HepG2 (cell line): ENCODE data around the gene CEP68. TPM values are rescaled to one million over a fixed set of nuclear protein-coding genes. Genes with fewer than 3 reads are reported as not detected.
A peak's percentile ranks its signal among the peaks of the same experiment; 100 is the strongest.

ENCODE experiments used
- CAMTA2 ChIP-seq: sonication (generic); formaldehyde crosslinking; IDR thresholded peaks from 2 replicates; pipeline ENCODE4 v1.4.0; 2020; ENCODE audit warnings: mild to moderate bottlenecking, missing genetic modification reagents, borderline replicate concordance
- CBX1 ChIP-seq: IDR thresholded peaks from one replicate; pipeline ENCODE4 v1.6.1; 2016; ENCODE audit warnings: antibody characterized with exemption, low read depth
- HCFC1 ChIP-seq: fragments of 150-350 bp; IDR thresholded peaks from 2 replicates; pipeline ENCODE4 v1.6.1; 2014; ENCODE audit warnings: low read depth, low read length
- HDAC1 ChIP-seq: sonication (generic); formaldehyde crosslinking; IDR thresholded peaks from 2 replicates; pipeline ENCODE4 v1.5.1; 2020; ENCODE audit warnings: mild to moderate bottlenecking, missing genetic modification reagents
- HES4 ChIP-seq: sonication (generic); formaldehyde crosslinking; IDR thresholded peaks from 2 replicates; pipeline ENCODE4 v1.9.0; 2021; ENCODE audit warnings: mild to moderate bottlenecking, missing genetic modification reagents, borderline replicate concordance
- IKZF4 ChIP-seq: sonication (generic); formaldehyde crosslinking; IDR thresholded peaks from 2 replicates; pipeline ENCODE4 v1.5.1; 2020; ENCODE audit warnings: borderline replicate concordance, mild to moderate bottlenecking, low read depth, missing genetic modification reagents; ENCODE audit errors: not compliant biosample characterization
- NFATC3 ChIP-seq: sonication (generic); formaldehyde crosslinking; IDR thresholded peaks from 2 replicates; pipeline ENCODE4 v1.5.1; 2020; ENCODE audit warnings: mild to moderate bottlenecking, missing genetic modification reagents
- NR2F6 ChIP-seq, 2 experiments: IDR thresholded peaks; 2 replicates each; pipeline ENCODE4 v1.6.1; 2016; ENCODE audit warnings: antibody characterized with exemption in 1 of 2, mild to moderate bottlenecking in 1 of 2
- PAWR ChIP-seq: sonication (generic); formaldehyde crosslinking; IDR thresholded peaks from 2 replicates; pipeline ENCODE4 v1.4.0; 2020; ENCODE audit warnings: missing genetic modification reagents, mild to moderate bottlenecking, borderline replicate concordance
- PCBP1 ChIP-seq: fragments of 200-400 bp; formaldehyde crosslinking; IDR thresholded peaks from 2 replicates; pipeline ENCODE4 v1.6.1; 2017; ENCODE audit warnings: mild to moderate bottlenecking, low read depth, low read length, borderline replicate concordance
- SIN3A ChIP-seq: IDR thresholded peaks from 2 replicates; pipeline ENCODE4 v1.6.1; 2011; ENCODE audit warnings: low read depth, mild to moderate bottlenecking, control low read depth, low read length, borderline replicate concordance
- SMAD3 ChIP-seq: sonication (generic); formaldehyde crosslinking; IDR thresholded peaks from 2 replicates; pipeline ENCODE4 v1.4.0; 2020; ENCODE audit warnings: missing genetic modification reagents
- ZBTB7B ChIP-seq: sonication (generic); formaldehyde crosslinking; IDR thresholded peaks from 2 replicates; pipeline ENCODE4 v1.4.0; 2020; ENCODE audit warnings: missing genetic modification reagents
- ZMYM4 ChIP-seq: sonication (generic); formaldehyde crosslinking; IDR thresholded peaks from 2 replicates; pipeline ENCODE4 v1.8.1; 2023; ENCODE audit warnings: mild to moderate bottlenecking, missing genetic modification reagents
- ZNF143 ChIP-seq: sonication (generic); formaldehyde crosslinking; IDR thresholded peaks from 2 replicates; pipeline ENCODE4 v1.4.0; 2020; ENCODE audit warnings: missing genetic modification reagents
- ZNF33B ChIP-seq: sonication (generic); formaldehyde crosslinking; IDR thresholded peaks from 2 replicates; pipeline ENCODE4 v1.5.1; 2020; ENCODE audit warnings: mild to moderate bottlenecking, missing genetic modification reagents
- ZNF556 ChIP-seq: sonication (generic); formaldehyde crosslinking; IDR thresholded peaks from 2 replicates; pipeline ENCODE4 v1.4.0; 2020; ENCODE audit warnings: mild to moderate bottlenecking, missing genetic modification reagents, borderline replicate concordance
- ZNF678 ChIP-seq: sonication (generic); formaldehyde crosslinking; IDR thresholded peaks from 2 replicates; pipeline ENCODE4 v1.4.0; 2020; ENCODE audit warnings: mild to moderate bottlenecking, missing genetic modification reagents
- ZSCAN31 ChIP-seq: sonication (generic); formaldehyde crosslinking; IDR thresholded peaks from 2 replicates; pipeline ENCODE4 v1.5.0; 2020; ENCODE audit warnings: low read depth, mild to moderate bottlenecking, missing genetic modification reagents
- polyA plus RNA-seq, 8 experiments: library from polyadenylated mRNA; depleted of rRNA in 3 of 8; stranded (reverse) in 7 of 8; unstranded in 1 of 8; fragments of >200 nt; fragmentation: Illumina TruSeq in 4 of 8; extraction: Trizol in 4 of 8; gene quantifications; 2 replicates each; pipeline versions ENCODE4 v1.2.1 to v1.2.3, GENCODE V29; 2011 to 2016; ENCODE audit warnings: low read depth in 4 of 8, missing spikeins in 1 of 8, mixed read lengths in 1 of 8; ENCODE audit not compliant: insufficient read depth in 1 of 8
- total RNA-seq, 5 experiments: library from RNA; depleted of rRNA; stranded (reverse); fragments of >200 nt; fragmentation: Illumina TruSeq; extraction: Trizol; gene quantifications; 2 replicates each; pipeline ENCODE4 v1.2.3, GENCODE V29; 2016; ENCODE audit warnings: low read depth in 1 of 5
- TF ChIP-seq, protein P1 (sequence below): sonication (generic); formaldehyde crosslinking; conservative IDR thresholded peaks from 2 replicates; pipeline ENCODE4 v1.4.0; 2020; ENCODE audit warnings: missing genetic modification reagents
- TF ChIP-seq, protein P2 (sequence below): sonication (generic); formaldehyde crosslinking; conservative IDR thresholded peaks from 2 replicates; pipeline ENCODE4 v1.4.0; 2020; ENCODE audit warnings: missing genetic modification reagents
- TF ChIP-seq, protein P3 (sequence below): sonication (generic); formaldehyde crosslinking; IDR thresholded peaks from 2 replicates; pipeline ENCODE4 v1.8.0; 2022; ENCODE audit warnings: mild to moderate bottlenecking, missing genetic modification reagents, borderline replicate concordance
- TF ChIP-seq, protein P4 (sequence below): sonication (generic); formaldehyde crosslinking; IDR thresholded peaks from 2 replicates; pipeline ENCODE4 v1.8.1; 2023; ENCODE audit warnings: mild to moderate bottlenecking, missing genetic modification reagents, borderline replicate concordance

The CEP68 gene
- total and polyA plus RNA-seq, 2 of the 13 experiments (the other 11 are each of a cell fraction or from before 2014, with no cell fraction given) = 5.7 to 9.3 TPM

DNA sequence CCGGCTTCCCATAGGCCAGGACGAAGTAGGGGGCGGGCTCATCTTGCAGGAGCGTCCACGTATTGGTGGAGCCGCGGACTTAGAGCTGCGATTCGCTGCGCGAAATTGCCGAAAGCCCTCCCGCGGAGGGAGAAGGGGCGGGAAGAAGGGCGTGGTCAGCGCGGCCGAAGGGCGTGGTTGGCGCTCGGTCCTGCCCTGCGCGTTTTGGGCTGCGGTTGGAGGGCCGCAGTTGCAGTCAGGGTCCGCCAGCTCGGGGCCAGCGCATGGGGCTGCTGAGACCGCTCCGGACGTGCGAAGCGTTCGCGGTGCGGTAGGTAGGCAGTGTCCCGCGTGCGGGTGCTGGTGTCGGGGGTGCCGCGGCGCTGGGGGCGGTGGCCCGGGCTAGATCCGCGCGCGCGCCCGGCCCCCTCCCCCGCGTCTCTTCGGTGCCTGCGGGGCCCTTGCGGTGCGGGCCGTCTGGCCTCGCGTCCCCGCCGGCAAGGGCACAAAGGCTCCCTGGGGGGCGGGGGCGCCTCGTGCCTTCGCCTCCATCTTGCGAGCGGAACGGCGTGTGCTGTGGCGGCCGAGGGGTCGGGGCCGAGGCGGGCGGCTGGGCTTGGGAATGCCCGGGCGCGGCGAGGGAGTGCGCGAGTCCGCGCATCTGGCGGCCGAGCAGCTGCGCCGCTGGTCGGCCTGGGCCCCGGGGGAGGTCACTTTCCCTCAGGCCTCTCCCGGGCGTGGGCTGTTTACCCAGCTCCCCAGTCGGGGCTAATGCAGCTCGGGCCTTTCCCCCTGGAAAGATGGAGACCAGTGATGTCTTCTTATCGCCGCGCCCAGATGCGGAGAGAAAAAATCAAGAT lies at the start of gene CEP68 (continued):
- TF ChIP-seq ZBTB7B (CRISPR knock-in tag) (no peak; the same call in 1 of the 2 replicates), HES4 (CRISPR knock-in tag) (peak; percentile 98), NFATC3 (CRISPR knock-in tag) (0 out of 2 replicates have a peak, but pooled peaks have one; percentile 71), SMAD3 (no peak; the same call in 1 of the 2 replicates), CAMTA2 (peak; percentile 79; the same call in 1 of the 2 replicates), IKZF4 (CRISPR knock-in tag) (peak; percentile 81), ZNF143 (CRISPR knock-in tag) (peak; percentile 10; the same call in 1 of the 2 replicates), ZNF33B (CRISPR knock-in tag) (no peak; the same call in 1 of the 2 replicates), SIN3A (peak; percentile 36; the same call in 1 of the 2 replicates), ZMYM4 (peak; percentile 82), ZNF556 (CRISPR knock-in tag) (peak; percentile 84), CBX1 (peak; percentile 85), NR2F6 (IDR thresholded peaks at IDR 0.05) (no peak), NR2F6 (CRISPR knock-in tag; IDR thresholded peaks at IDR 0.05) (no peak), PCBP1 (peak; percentile 91; the same call in 1 of the 2 replicates), HDAC1 (CRISPR knock-in tag) (peak; percentile 84), PAWR (CRISPR knock-in tag) (no peak), ZSCAN31 (CRISPR knock-in tag) (0 out of 2 replicates have a peak, but pooled peaks have one; percentile 29), ZNF678 (peak; percentile 86; the same call in 1 of the 2 replicates), HCFC1 (no peak)
- TF ChIP-seq, protein P1, sequence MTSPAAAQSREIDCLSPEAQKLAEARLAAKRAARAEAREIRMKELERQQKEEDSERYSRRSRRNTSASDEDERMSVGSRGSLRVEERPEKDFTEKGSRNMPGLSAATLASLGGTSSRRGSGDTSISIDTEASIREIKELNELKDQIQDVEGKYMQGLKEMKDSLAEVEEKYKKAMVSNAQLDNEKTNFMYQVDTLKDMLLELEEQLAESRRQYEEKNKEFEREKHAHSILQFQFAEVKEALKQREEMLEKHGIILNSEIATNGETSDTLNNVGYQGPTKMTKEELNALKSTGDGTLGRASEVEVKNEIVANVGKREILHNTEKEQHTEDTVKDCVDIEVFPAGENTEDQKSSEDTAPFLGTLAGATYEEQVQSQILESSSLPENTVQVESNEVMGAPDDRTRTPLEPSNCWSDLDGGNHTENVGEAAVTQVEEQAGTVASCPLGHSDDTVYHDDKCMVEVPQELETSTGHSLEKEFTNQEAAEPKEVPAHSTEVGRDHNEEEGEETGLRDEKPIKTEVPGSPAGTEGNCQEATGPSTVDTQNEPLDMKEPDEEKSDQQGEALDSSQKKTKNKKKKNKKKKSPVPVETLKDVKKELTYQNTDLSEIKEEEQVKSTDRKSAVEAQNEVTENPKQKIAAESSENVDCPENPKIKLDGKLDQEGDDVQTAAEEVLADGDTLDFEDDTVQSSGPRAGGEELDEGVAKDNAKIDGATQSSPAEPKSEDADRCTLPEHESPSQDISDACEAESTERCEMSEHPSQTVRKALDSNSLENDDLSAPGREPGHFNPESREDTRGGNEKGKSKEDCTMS = no peak
- TF ChIP-seq, protein P2, sequence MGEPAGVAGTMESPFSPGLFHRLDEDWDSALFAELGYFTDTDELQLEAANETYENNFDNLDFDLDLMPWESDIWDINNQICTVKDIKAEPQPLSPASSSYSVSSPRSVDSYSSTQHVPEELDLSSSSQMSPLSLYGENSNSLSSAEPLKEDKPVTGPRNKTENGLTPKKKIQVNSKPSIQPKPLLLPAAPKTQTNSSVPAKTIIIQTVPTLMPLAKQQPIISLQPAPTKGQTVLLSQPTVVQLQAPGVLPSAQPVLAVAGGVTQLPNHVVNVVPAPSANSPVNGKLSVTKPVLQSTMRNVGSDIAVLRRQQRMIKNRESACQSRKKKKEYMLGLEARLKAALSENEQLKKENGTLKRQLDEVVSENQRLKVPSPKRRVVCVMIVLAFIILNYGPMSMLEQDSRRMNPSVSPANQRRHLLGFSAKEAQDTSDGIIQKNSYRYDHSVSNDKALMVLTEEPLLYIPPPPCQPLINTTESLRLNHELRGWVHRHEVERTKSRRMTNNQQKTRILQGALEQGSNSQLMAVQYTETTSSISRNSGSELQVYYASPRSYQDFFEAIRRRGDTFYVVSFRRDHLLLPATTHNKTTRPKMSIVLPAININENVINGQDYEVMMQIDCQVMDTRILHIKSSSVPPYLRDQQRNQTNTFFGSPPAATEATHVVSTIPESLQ (CRISPR knock-in tag) = 0 out of 2 replicates have a peak, but pooled peaks have one; percentile 41
- TF ChIP-seq, protein P3, sequence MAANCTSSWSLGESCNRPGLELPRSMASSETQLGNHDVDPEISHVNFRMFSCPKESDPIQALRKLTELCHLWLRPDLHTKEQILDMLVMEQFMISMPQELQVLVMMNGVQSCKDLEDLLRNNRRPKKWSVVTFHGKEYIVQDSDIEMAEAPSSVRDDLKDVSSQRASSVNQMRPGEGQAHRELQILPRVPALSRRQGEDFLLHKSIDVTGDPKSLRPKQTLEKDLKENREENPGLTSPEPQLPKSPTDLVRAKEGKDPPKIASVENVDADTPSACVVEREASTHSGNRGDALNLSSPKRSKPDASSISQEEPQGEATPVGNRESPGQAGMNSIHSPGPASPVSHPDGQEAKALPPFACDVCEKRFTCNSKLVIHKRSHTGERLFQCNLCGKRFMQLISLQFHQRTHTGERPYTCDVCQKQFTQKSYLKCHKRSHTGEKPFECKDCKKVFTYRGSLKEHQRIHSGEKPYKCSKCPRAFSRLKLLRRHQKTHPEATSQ (CRISPR knock-in tag) = 0 out of 2 replicates have a peak, but pooled peaks have one; percentile 70
- TF ChIP-seq, protein P4, sequence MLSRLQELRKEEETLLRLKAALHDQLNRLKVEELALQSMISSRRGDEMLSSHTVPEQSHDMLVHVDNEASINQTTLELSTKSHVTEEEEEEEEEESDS (CRISPR knock-in tag) = 0 out of 2 replicates have a peak, but pooled peaks have one; percentile 56
